H9 (cell line): Measurements from ENCODE around the gene NCAPH2. TPM values are rescaled to one million over a fixed set of nuclear protein-coding genes. Genes with fewer than 3 reads are reported as not detected.

Experiments used
- DNase-seq: peaks from one replicate; pipeline ENCODE4 v3.0.0-alpha.2; 2017
- H2AFZ ChIP-seq: one replicate; pipeline ENCODE4 v1.6.1; 2013; ENCODE audit warnings: mild to moderate bottlenecking, low read length, control low read depth, moderate library complexity
- H2AK5ac ChIP-seq: 2 replicates; pipeline ENCODE4 v1.6.1; 2013; ENCODE audit warnings: low read length, control low read depth, mixed read lengths; ENCODE audit not compliant: insufficient read length
- H2BK120ac ChIP-seq: one replicate; pipeline ENCODE4 v1.6.1; 2013; ENCODE audit warnings: low read depth, mild to moderate bottlenecking, low read length, control low read depth, inconsistent platforms; ENCODE audit not compliant: poor library complexity, severe bottlenecking
- H2BK12ac ChIP-seq: 2 replicates; pipeline ENCODE4 v1.6.1; 2013; ENCODE audit warnings: low read length, control low read depth, mixed read lengths, low read depth; ENCODE audit not compliant: insufficient read length
- H2BK15ac ChIP-seq: 2 replicates; pipeline ENCODE4 v1.6.1; 2013; ENCODE audit warnings: low read depth, low read length, control low read depth
- H2BK20ac ChIP-seq: one replicate; pipeline ENCODE4 v1.6.1; 2013; ENCODE audit warnings: low read depth, mild to moderate bottlenecking, low read length, control low read depth, inconsistent platforms; ENCODE audit not compliant: poor library complexity, severe bottlenecking
- H2BK5ac ChIP-seq: 2 replicates; pipeline ENCODE4 v1.6.1; 2013; ENCODE audit warnings: low read length, control low read depth, mixed read lengths; ENCODE audit not compliant: insufficient read length
- H3K14ac ChIP-seq: 2 replicates; pipeline ENCODE4 v1.6.1; 2013; ENCODE audit warnings: low read length, control low read depth; ENCODE audit not compliant: insufficient read depth
- H3K18ac ChIP-seq: 2 replicates; pipeline ENCODE4 v1.6.1; 2013; ENCODE audit warnings: low read depth, mild to moderate bottlenecking, mixed read lengths, low read length, control low read depth; ENCODE audit not compliant: insufficient read length
- H3K23ac ChIP-seq: 2 replicates; pipeline ENCODE4 v1.6.1; 2013; ENCODE audit warnings: low read length, control low read depth, mixed read lengths, low read depth; ENCODE audit not compliant: insufficient read length
- H3K23me2 ChIP-seq: 2 replicates; pipeline ENCODE4 v1.6.1; 2013; ENCODE audit warnings: low read depth, mild to moderate bottlenecking, mixed read lengths, low read length, control low read depth; ENCODE audit not compliant: insufficient read length, poor library complexity, severe bottlenecking
- H3K27ac ChIP-seq: 2 replicates; pipeline ENCODE4 v1.5.1; 2013; ENCODE audit warnings: low read length, control low read depth, mixed read lengths, low read depth; ENCODE audit not compliant: insufficient read length
- H3K27me3 ChIP-seq: 2 replicates; pipeline ENCODE4 v1.6.1; 2013; ENCODE audit warnings: low read length, control low read depth, inconsistent platforms; ENCODE audit not compliant: insufficient read depth
- H3K4ac ChIP-seq: 2 replicates; pipeline ENCODE4 v1.6.1; 2013; ENCODE audit warnings: low read depth, mild to moderate bottlenecking, control low read depth, inconsistent platforms, low read length, moderate library complexity
- H3K4me1 ChIP-seq: 2 replicates; pipeline ENCODE4 v1.6.1; 2013; ENCODE audit warnings: low read length, control low read depth, inconsistent platforms; ENCODE audit not compliant: insufficient read depth
- H3K4me2 ChIP-seq: 2 replicates; pipeline ENCODE4 v1.6.1; 2013; ENCODE audit warnings: low read length, control low read depth, mixed read lengths; ENCODE audit not compliant: insufficient read length, insufficient read depth
- H3K56ac ChIP-seq: 2 replicates; pipeline ENCODE4 v1.6.1; 2013; ENCODE audit warnings: low read depth, mild to moderate bottlenecking, mixed read lengths, low read length, control low read depth; ENCODE audit not compliant: insufficient read length
- H3K79me1 ChIP-seq: 2 replicates; pipeline ENCODE4 v1.6.1; 2013; ENCODE audit warnings: low read depth, mild to moderate bottlenecking, moderate library complexity, low read length, control low read depth, inconsistent platforms; ENCODE audit not compliant: insufficient read depth, poor library complexity, severe bottlenecking
- H3K79me2 ChIP-seq: 2 replicates; pipeline ENCODE4 v1.6.1; 2013; ENCODE audit warnings: low read length, control low read depth, inconsistent platforms; ENCODE audit not compliant: insufficient read depth
- H3K9ac ChIP-seq: 2 replicates; pipeline ENCODE4 v1.6.1; 2013; ENCODE audit warnings: low read length, control low read depth, mixed read lengths; ENCODE audit not compliant: insufficient read length; ENCODE audit errors: extremely low read depth
- H3K9me3 ChIP-seq: one replicate; pipeline ENCODE4 v1.6.1; 2013; ENCODE audit warnings: low read depth, low read length, inconsistent platforms; ENCODE audit not compliant: control insufficient read depth
- H3T11ph ChIP-seq: one replicate; pipeline ENCODE4 v1.6.1; 2013; ENCODE audit warnings: mild to moderate bottlenecking, low read length, control low read depth, inconsistent platforms
- H4K20me1 ChIP-seq: one replicate; pipeline ENCODE4 v1.6.1; 2013; ENCODE audit not compliant: control insufficient read depth, insufficient read length, insufficient read depth
- H4K5ac ChIP-seq: 2 replicates; pipeline ENCODE4 v1.6.1; 2013; ENCODE audit warnings: low read depth, mild to moderate bottlenecking, mixed read lengths, low read length, control low read depth; ENCODE audit not compliant: insufficient read length
- H4K8ac ChIP-seq: replicated peaks from 2 replicates; pipeline ENCODE4 v1.6.1; 2013; ENCODE audit warnings: low read length, control low read depth, mixed read lengths, low read depth; ENCODE audit not compliant: insufficient read length
- H4K91ac ChIP-seq: 2 replicates; pipeline ENCODE4 v1.6.1; 2013; ENCODE audit warnings: low read depth, mild to moderate bottlenecking, moderate library complexity, mixed read lengths, low read length, control low read depth; ENCODE audit not compliant: insufficient read length
- H3K27ac Mint-ChIP-seq, 3 experiments: 2 replicates in 2 of 3; 3 replicates in 1 of 3; pipeline ENCODE4 v1.8.0; 2020 to 2021; ENCODE audit warnings: mixed read lengths in 3 of 3, mild to moderate bottlenecking in 1 of 3, moderate library complexity in 1 of 3
- H3K27me3 Mint-ChIP-seq: 2 replicates; pipeline ENCODE4 v1.8.0; 2021; ENCODE audit warnings: low read depth, mild to moderate bottlenecking, moderate library complexity, mixed read lengths
- H3K36me3 Mint-ChIP-seq, 3 experiments: 2 replicates in 2 of 3; 3 replicates in 1 of 3; pipeline ENCODE4 v1.8.0; 2020 to 2021; ENCODE audit warnings: low read depth in 3 of 3, mixed read lengths in 3 of 3; ENCODE audit not compliant: insufficient read depth in 1 of 3
- H3K4me1 Mint-ChIP-seq, 2 experiments: 2 replicates each; pipeline ENCODE4 v1.8.0; 2020; ENCODE audit warnings: mixed read lengths in 2 of 2
- H3K4me3 Mint-ChIP-seq, 2 experiments: 2 replicates in 1 of 2; 3 replicates in 1 of 2; pipeline ENCODE4 v1.8.0; 2020 to 2021; ENCODE audit warnings: mild to moderate bottlenecking in 2 of 2, mixed read lengths in 2 of 2, moderate library complexity in 1 of 2
- H3K9me3 Mint-ChIP-seq, 2 experiments: 2 replicates in 1 of 2; 3 replicates in 1 of 2; pipeline ENCODE4 v1.8.0; 2020; ENCODE audit warnings: mild to moderate bottlenecking in 2 of 2, mixed read lengths in 2 of 2, moderate library complexity in 1 of 2
- CTCF ChIP-seq: fragments of 200-600 bp; sonication (generic); conservative IDR thresholded peaks from 3 replicates; pipeline ENCODE4 v1.8.0; 2021; ENCODE audit warnings: antibody characterized with exemption, mild to moderate bottlenecking
- WGBS: extraction: QIAGEN DNeasy Blood & Tissue Kit; methylation state at CpG from one replicate; pipeline ENCODE4 v1.1.7; 2013; ENCODE audit warnings: missing lambda C conversion rate, low lambda C conversion rate, mixed read lengths; ENCODE audit not compliant: insufficient read length; ENCODE audit errors: extremely low coverage; 5-methylcytosine and 5-hydroxymethylcytosine counted together
- total RNA-seq: library from RNA; stranded (reverse); gene quantifications from 2 replicates; pipeline ENCODE4 v1.2.1, GENCODE V29; 2021

NCAPH2 gene
- total RNA-seq, 1 experiment from 2014 or later: 76.2 TPM

GRCh38 chr22:50521710-50522109 is 13.7 kb downstream of the NCAPH2 start:
- no peak for DNase-seq
- Histone ChIP-seq H3K18ac (no peak overlapping the region), H2AFZ (no peak overlapping the region), H3K27me3 (no peaks in the 10 kb centered on the region), H2BK120ac (no peak overlapping the region), H3K4me2 (no peak overlapping the region), H3K56ac (no peak overlapping the region), H3K4ac (no peak overlapping the region), H3K9me3 (no peaks in the 10 kb centered on the region), H3K14ac (no peak overlapping the region), H4K20me1 (no peaks in the 10 kb centered on the region), H3K23me2 (peaks cover 3% of the 10 kb centered on the region), H4K5ac (no peak overlapping the region), H3K4me1 (peaks cover 3% of the 10 kb centered on the region; the same call in 1 of the 2 replicates), H2BK12ac (no peak overlapping the region), H2BK15ac (no peak overlapping the region), H3K27ac (no peak overlapping the region), H3K79me1 (no peaks in the 10 kb centered on the region), H3K23ac (no peak overlapping the region), H3T11ph (no peak overlapping the region), H2BK5ac (no peak overlapping the region), H3K79me2 (no peaks in the 10 kb centered on the region), H4K8ac (no peak overlapping the region), H3K9ac (no peak overlapping the region), H2BK20ac (no peak overlapping the region), H2AK5ac (no peak overlapping the region), H4K91ac (no peak overlapping the region)
- H3K4me3 Mint-ChIP-seq: no peak overlapping the region
- peaks cover 2% of the 10 kb centered on the region; the same call in 1 of the 2 replicates for H3K27me3 Mint-ChIP-seq
- no CpG with 5 or more reads among the region's 10 CpGs for WGBS
- no peak overlapping the region for H3K27ac Mint-ChIP-seq
- no peaks in the 10 kb centered on the region for H3K9me3 Mint-ChIP-seq
- peaks cover 7 to 56% (median 38%) of the 10 kb centered on the region in 3 experiments; a peak in 6 of 7 replicates for H3K36me3 Mint-ChIP-seq
- no peak for TF ChIP-seq CTCF
- H3K4me1 Mint-ChIP-seq: peaks cover 5 to 9% of the 10 kb centered on the region in 2 experiments
